GM21619 (cell line): ENCODE data around the gene TEAD4.
"Not testable (repeated sequence)": the region's sequence is repeated elsewhere in the genome, so short reads cannot be mapped to it uniquely, and the experiment has no call there.

Experiments used
- ATAC-seq: cut with Tn5 transposase; IDR thresholded peaks from one replicate; pipeline ENCODE4 v1.9.1; 2021; ENCODE audit not compliant: unreplicated experiment

Gene TEAD4

GRCh38 chr12:3045494-3045893 lies 86.3 kb downstream of the TEAD4 start:
- ATAC-seq, result no peak

- ATAC-seq, result no peak
Measured at GRCh38 chr12:3045989-3046388, 86.8 kb downstream of the TEAD4 start.

- no peak for ATAC-seq
Measured at GRCh38 chr12:3046441-3047200, 87.4 kb downstream of the TEAD4 start.

- no peak for ATAC-seq
Measured at GRCh38 chr12:3047961-3048360, 88.8 kb downstream of the TEAD4 start.

DNA sequence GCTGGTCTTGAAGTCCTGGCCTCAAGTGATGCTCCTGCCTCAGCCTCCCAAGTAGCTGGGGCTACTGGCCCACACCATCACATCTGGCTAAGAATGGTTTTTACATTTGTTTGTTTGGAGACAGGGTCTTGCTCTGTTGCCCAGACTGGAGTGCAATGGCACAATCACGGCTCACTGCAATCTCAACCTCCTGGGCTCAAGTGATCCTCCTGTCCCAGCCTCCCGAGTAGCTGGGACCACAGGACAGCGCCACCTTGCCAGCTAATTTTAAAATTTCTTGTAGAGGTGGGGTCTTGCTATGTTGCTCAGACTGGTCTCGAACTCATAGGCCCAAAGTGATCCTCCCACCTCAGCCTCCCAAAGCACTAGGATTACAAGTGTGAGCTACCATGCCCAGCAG lies 89.3 kb downstream of the TEAD4 start:
- ATAC-seq, result no peak

DNA sequence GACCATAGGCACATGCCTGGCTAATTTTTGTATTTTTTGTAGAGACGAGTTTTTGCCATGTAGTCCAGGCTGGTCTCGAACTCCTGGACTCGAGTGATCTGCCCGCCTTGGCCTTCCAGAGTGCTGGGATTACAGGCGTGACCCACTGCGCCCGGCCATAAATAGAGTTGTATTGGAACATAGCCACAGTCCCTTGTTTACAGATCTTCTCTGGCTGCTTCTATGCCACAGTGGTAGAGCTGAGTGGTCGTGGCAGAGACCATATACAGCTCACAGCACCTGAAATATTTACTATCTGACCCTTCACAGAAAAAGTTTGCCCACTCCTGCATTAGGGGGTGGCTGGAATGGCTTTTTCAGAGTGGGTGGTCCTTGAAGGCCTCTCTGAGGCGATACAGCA lies 90.0 kb downstream of the TEAD4 start:
- ATAC-seq, result no peak

GRCh38 chr12:3049611-3050249 lies 90.5 kb downstream of the TEAD4 start:
- no peak for ATAC-seq

- no peak for ATAC-seq
Measured at GRCh38 chr12:3054374-3054773, 95.2 kb downstream of the TEAD4 start.

GRCh38 chr12:3055026-3055703 lies 96.0 kb downstream of the TEAD4 start:
- no peak for ATAC-seq

- no peak for ATAC-seq
Measured at GRCh38 chr12:3055704-3056467, 96.7 kb downstream of the TEAD4 start.

DNA sequence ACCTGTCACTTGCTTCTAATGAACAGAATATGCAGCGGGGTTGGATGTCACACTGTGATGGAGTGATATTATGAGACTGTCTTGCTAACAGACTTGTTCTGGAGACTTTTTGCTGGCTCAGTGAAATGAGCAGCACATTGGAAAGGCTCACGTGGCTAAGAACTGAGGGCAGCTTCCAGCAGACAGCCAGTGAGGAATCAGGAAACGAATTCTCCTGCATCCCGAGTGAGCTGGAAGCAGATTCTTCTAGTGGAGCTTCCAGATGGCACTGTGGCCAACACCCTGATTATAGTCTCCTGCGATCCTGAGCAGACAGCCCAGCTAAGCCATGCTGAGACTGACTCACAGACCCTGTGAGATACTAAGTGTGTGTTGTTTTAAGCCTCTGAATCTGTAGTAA lies 101.9 kb downstream of the TEAD4 start:
- no peak for ATAC-seq

DNA sequence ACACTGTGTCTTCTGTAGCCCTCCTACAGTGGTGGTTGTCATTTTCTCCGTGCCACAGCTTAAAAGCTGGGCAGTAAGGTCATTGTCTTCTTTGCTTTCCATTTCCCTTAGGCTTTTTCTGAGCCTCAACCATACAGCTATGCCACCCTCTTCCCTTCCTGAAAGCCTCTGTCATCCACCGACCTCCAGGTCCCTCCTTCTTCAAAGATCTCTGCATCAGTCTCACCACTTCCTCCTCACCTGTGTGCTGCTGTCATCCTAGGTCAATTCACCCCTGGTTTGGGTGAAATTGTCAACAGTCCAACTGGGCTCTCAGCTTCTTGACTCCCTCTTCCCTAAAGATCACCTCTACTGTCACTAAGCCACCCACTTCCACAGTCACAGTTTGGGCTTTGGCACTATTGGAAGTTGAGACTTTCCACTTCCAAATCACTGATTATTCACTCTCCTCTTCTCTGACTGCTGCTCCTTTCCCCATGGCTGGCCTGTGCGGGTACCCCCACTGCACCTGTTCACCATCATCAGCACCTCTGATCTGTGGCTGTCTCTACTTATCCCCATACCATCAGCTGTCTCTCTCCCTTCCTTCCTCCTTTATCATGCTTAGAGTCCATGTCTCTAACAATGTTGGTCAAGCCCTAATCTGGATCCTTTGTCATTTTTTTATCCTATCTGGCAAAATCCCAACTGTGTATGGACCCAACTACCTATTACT lies 102.5 kb downstream of the TEAD4 start:
- ATAC-seq, result no peak

DNA sequence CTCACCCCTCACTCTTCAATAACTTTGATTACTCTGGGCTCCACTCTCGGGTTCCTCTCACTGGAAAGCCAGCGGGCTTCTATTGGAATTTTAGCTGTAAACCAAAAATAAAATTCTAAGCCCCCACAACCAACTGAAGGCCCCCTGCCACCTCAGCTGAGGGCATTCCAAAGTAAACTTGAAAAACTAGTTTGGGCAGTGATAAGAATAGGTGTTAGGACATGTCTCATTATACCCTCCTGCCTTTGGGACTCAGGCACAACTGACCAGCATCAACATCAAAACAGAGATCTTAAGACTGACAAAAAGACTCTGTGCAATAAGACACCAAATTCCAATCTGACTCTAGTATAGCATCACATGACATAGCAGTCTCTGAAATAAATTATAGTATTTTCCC lies 106.1 kb downstream of the TEAD4 start:
- ATAC-seq, result no peak

- not testable (repeated sequence) for ATAC-seq
Measured at GRCh38 chr12:3065846-3066245, 106.6 kb downstream of the TEAD4 start.

GRCh38 chr12:3069714-3070113 lies 110.5 kb downstream of the TEAD4 start:
- ATAC-seq, result no peak

DNA sequence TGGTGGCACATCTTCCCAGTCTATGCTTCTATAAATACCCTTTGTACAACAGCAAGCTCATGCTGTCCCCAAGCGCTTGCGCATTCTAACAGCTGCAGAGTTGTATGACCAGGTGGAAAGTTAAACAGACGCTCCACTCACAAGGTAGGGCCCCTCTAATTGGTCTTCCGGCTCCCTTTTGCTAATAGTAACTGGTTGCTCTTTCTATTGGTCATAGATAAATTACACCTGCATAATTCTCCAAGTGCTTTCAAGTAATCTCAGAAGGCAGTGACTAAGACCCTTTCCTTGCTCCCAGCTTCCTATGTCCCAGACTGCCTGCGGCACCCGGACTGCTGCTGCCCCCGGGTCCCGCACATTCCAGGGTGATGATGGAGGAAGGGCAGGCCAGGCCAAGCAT lies 111.9 kb downstream of the TEAD4 start:
- ATAC-seq, result no peak

- ATAC-seq, result no peak
Measured at GRCh38 chr12:3071710-3072109, 112.5 kb downstream of the TEAD4 start.

GRCh38 chr12:3073438-3074250 lies 114.4 kb downstream of the TEAD4 start:
- ATAC-seq, result peak; percentile 54

- ATAC-seq, result no peak
Measured at GRCh38 chr12:3075315-3075714, 116.1 kb downstream of the TEAD4 start.
